Measurements from ENCODE around the gene CD6.

The CD6 gene

GRCh38 chr11:60932605-60933356 is 38.7 kb upstream of the CD6 start:
- no peak for DNase-seq
- H3K36me3 ChIP-seq: peaks cover 0 to 14% (median 4%) of the 10 kb centered on the region in 3 donors

GRCh38 chr11:60933416-60934123 is 37.9 kb upstream of the CD6 start:
- H3K4me1 ChIP-seq: no peaks in the 10 kb centered on the region
- H3K4me3 ChIP-seq: no peak overlapping the region
- H3K27ac ChIP-seq: no peak overlapping the region
- intact Hi-C loops (cut with DNase I; ENCODE audit: low total_unique reads): no loop called here
- H3K36me3 ChIP-seq: peaks cover 0 to 22% (median 6%) of the 10 kb centered on the region in 3 donors
- DNase-seq: no peak
- H3K27me3 ChIP-seq: peaks cover 0 to 9% of the 10 kb centered on the region in 2 donors
- TF ChIP-seq CTCF (IDR thresholded peaks at IDR 0.05): no peak
- H3K9me3 ChIP-seq: no peaks in the 10 kb centered on the region

More at GRCh38 chr11:60932605-60933356, 38.7 kb upstream of the CD6 start:
- Histone ChIP-seq H3K4me1 (no peaks in the 10 kb centered on the region), H3K9me3 (no peaks in the 10 kb centered on the region), H3K27me3 (peaks cover 0 to 9% of the 10 kb centered on the region in 2 donors), H3K27ac (no peak overlapping the region), H3K4me3 (no peak overlapping the region)
- intact Hi-C loops (cut with DNase I; ENCODE audit: low total_unique reads): no loop called here
- TF ChIP-seq CTCF (IDR thresholded peaks at IDR 0.05): no peak

GRCh38 chr11:60934124-60934789 is 37.2 kb upstream of the CD6 start:
- TF ChIP-seq CTCF (IDR thresholded peaks at IDR 0.05): no peak
- Histone ChIP-seq H3K4me3 (no peak overlapping the region), H3K36me3 (peaks cover 0 to 29% (median 13%) of the 10 kb centered on the region in 3 donors), H3K9me3 (no peaks in the 10 kb centered on the region), H3K27ac (no peak overlapping the region), H3K27me3 (peaks cover 0 to 9% of the 10 kb centered on the region in 2 donors), H3K4me1 (no peaks in the 10 kb centered on the region)
- intact Hi-C loops (cut with DNase I; ENCODE audit: low total_unique reads): no loop called here
- DNase-seq: no peak

GRCh38 chr11:60934790-60935605 is 36.5 kb upstream of the CD6 start:
- no peak for TF ChIP-seq CTCF (IDR thresholded peaks at IDR 0.05)
- no peaks in the 10 kb centered on the region for H3K4me1 ChIP-seq
- H3K36me3 ChIP-seq: peaks cover 0 to 36% (median 15%) of the 10 kb centered on the region in 3 donors
- H3K27ac ChIP-seq: no peak overlapping the region
- intact Hi-C loops (cut with DNase I; ENCODE audit: low total_unique reads): no loop called here
- H3K27me3 ChIP-seq: peaks cover 0 to 9% of the 10 kb centered on the region in 2 donors
- no peak for DNase-seq
- H3K9me3 ChIP-seq: no peaks in the 10 kb centered on the region
- H3K4me3 ChIP-seq: no peak overlapping the region
